ENCODE data around the gene RAB18.
"Not testable (repeated sequence)": the region's sequence is repeated elsewhere in the genome, so short reads cannot be mapped to it uniquely, and the experiment has no call there.

RAB18 gene

GRCh38 chr10:27550823-27551222, 46.7 kb downstream of the RAB18 start:
- Histone ChIP-seq H3K27me3 (ENCODE audit: insufficient read depth, insufficient read length) (no peaks in the 10 kb centered on the region), H3K4me1 (ENCODE audit: insufficient read depth, insufficient read length) (no peaks in the 10 kb centered on the region), H3K9me3 (ENCODE audit: insufficient read depth, low read length) (no peaks in the 10 kb centered on the region), H3K36me3 (ENCODE audit: insufficient read depth, insufficient read length, low read length) (no peaks in the 10 kb centered on the region), H3K4me3 (ENCODE audit: insufficient read length, low read depth) (no peak overlapping the region), H3K9ac (ENCODE audit: insufficient read length, low read depth) (no peak overlapping the region)
- TF ChIP-seq YY1 (IDR thresholded peaks at IDR 0.05; ENCODE audit: insufficient read depth, insufficient read length) (no peak), ZNF274 (IDR thresholded peaks at IDR 0.05; ENCODE audit: low read depth, low read length) (no peak), SUZ12 (IDR thresholded peaks at IDR 0.05; ENCODE audit: extremely low read depth, insufficient read depth, insufficient read length) (no peak)
- DNase-seq (ENCODE audit: low read depth, low spot score) = no peak

DNA sequence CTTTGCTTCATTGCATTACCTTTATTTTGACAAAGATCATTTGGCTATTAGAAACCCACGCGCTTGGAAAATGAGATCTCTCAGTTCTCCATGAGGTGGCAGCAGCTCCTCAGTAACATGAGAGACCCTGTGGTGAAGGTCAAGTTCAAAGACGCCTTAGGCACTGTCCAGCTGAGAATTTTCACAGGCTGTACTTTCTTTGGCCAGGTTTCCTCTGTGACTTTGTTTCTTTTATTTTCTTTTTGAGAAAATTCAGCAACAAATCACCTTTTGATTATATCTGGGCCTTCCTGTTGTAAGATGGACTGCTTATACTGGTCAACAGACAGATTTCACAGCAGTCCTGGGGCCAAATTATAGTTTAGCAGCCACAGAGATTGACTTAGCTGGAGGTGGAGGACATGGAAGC, 54.5 kb downstream of the RAB18 start:
- Histone ChIP-seq H3K9me3 (ENCODE audit: insufficient read depth, low read length) (peaks cover 10% of the 10 kb centered on the region), H3K27me3 (ENCODE audit: insufficient read depth, insufficient read length) (no peaks in the 10 kb centered on the region), H3K9ac (ENCODE audit: insufficient read length, low read depth) (no peak overlapping the region), H3K4me3 (ENCODE audit: insufficient read length, low read depth) (no peak overlapping the region), H3K4me1 (ENCODE audit: insufficient read depth, insufficient read length) (no peaks in the 10 kb centered on the region), H3K36me3 (ENCODE audit: insufficient read depth, insufficient read length, low read length) (no peaks in the 10 kb centered on the region)
- no peak for TF ChIP-seq YY1 (IDR thresholded peaks at IDR 0.05; ENCODE audit: insufficient read depth, insufficient read length)
- no peak for TF ChIP-seq ZNF274 (IDR thresholded peaks at IDR 0.05; ENCODE audit: low read depth, low read length)
- TF ChIP-seq SUZ12 (IDR thresholded peaks at IDR 0.05; ENCODE audit: extremely low read depth, insufficient read depth, insufficient read length) = no peak
- DNase-seq (ENCODE audit: low read depth, low spot score) = peak; percentile 58

DNA sequence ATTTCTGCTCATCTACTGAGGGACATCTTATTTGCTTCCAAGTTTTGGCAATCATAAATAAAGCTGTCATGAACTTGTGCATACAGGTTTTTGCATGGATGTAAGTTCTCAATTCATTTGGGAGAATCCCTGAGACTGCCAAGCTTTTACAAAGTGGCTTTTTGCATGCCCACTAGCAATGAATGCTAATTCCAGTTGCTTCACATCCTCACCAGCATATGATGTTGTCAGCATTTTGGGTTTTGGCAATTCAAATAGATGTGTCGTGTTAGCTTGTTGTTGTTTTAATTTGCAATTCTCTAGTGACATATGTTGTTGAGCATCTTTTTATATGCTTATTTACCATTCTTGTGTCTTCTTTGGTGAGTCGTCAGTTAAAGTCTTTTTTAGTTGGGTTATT, 57.2 kb downstream of the RAB18 start:
- TF ChIP-seq YY1 (IDR thresholded peaks at IDR 0.05; ENCODE audit: insufficient read depth, insufficient read length) = no peak
- TF ChIP-seq SUZ12 (IDR thresholded peaks at IDR 0.05; ENCODE audit: extremely low read depth, insufficient read depth, insufficient read length) = no peak
- no peak for TF ChIP-seq ZNF274 (IDR thresholded peaks at IDR 0.05; ENCODE audit: low read depth, low read length)
- no peak overlapping the region for H3K9ac ChIP-seq (ENCODE audit: insufficient read length, low read depth)
- H3K36me3 ChIP-seq (ENCODE audit: insufficient read depth, insufficient read length, low read length) = no peaks in the 10 kb centered on the region
- no peaks in the 10 kb centered on the region for H3K27me3 ChIP-seq (ENCODE audit: insufficient read depth, insufficient read length)
- DNase-seq (ENCODE audit: low read depth, low spot score) = no peak
- H3K4me1 ChIP-seq (ENCODE audit: insufficient read depth, insufficient read length) = no peaks in the 10 kb centered on the region
- H3K9me3 ChIP-seq (ENCODE audit: insufficient read depth, low read length) = peaks cover 10% of the 10 kb centered on the region
- H3K4me3 ChIP-seq (ENCODE audit: insufficient read length, low read depth) = no peak overlapping the region

- H3K9ac ChIP-seq (ENCODE audit: insufficient read length, low read depth) = no peak overlapping the region
- peaks cover 13% of the 10 kb centered on the region for H3K9me3 ChIP-seq (ENCODE audit: insufficient read depth, low read length)
- TF ChIP-seq SUZ12 (IDR thresholded peaks at IDR 0.05; ENCODE audit: extremely low read depth, insufficient read depth, insufficient read length) = no peak
- no peak for TF ChIP-seq ZNF274 (IDR thresholded peaks at IDR 0.05; ENCODE audit: low read depth, low read length)
- no peak for TF ChIP-seq YY1 (IDR thresholded peaks at IDR 0.05; ENCODE audit: insufficient read depth, insufficient read length)
- H3K27me3 ChIP-seq (ENCODE audit: insufficient read depth, insufficient read length) = no peaks in the 10 kb centered on the region
- H3K36me3 ChIP-seq (ENCODE audit: insufficient read depth, insufficient read length, low read length) = no peaks in the 10 kb centered on the region
- no peaks in the 10 kb centered on the region for H3K4me1 ChIP-seq (ENCODE audit: insufficient read depth, insufficient read length)
- DNase-seq (ENCODE audit: low read depth, low spot score) = no peak
- no peak overlapping the region for H3K4me3 ChIP-seq (ENCODE audit: insufficient read length, low read depth)
These were observed 60.3 kb downstream of the RAB18 start for GRCh38 chr10:27564398-27564797.

GRCh38 chr10:27564880-27565279, 60.8 kb downstream of the RAB18 start:
- Histone ChIP-seq H3K4me3 (ENCODE audit: insufficient read length, low read depth) (no peak overlapping the region), H3K27me3 (ENCODE audit: insufficient read depth, insufficient read length) (no peaks in the 10 kb centered on the region), H3K9ac (ENCODE audit: insufficient read length, low read depth) (no peak overlapping the region), H3K4me1 (ENCODE audit: insufficient read depth, insufficient read length) (no peaks in the 10 kb centered on the region), H3K9me3 (ENCODE audit: insufficient read depth, low read length) (peaks cover 15% of the 10 kb centered on the region), H3K36me3 (ENCODE audit: insufficient read depth, insufficient read length, low read length) (no peaks in the 10 kb centered on the region)
- TF ChIP-seq ZNF274 (IDR thresholded peaks at IDR 0.05; ENCODE audit: low read depth, low read length) (no peak), SUZ12 (IDR thresholded peaks at IDR 0.05; ENCODE audit: extremely low read depth, insufficient read depth, insufficient read length) (no peak), YY1 (IDR thresholded peaks at IDR 0.05; ENCODE audit: insufficient read depth, insufficient read length) (no peak)
- no peak for DNase-seq (ENCODE audit: low read depth, low spot score)

GRCh38 chr10:27568196-27569175, 64.4 kb downstream of the RAB18 start:
- Histone ChIP-seq H3K9me3 (ENCODE audit: insufficient read depth, low read length) (peaks cover 5% of the 10 kb centered on the region; the same call in 1 of the 2 replicates), H3K27me3 (ENCODE audit: insufficient read depth, insufficient read length) (no peaks in the 10 kb centered on the region)
- no peak for DNase-seq (ENCODE audit: low read depth, low spot score)

GRCh38 chr10:27569946-27570345, 65.8 kb downstream of the RAB18 start:
- no peak for TF ChIP-seq YY1 (IDR thresholded peaks at IDR 0.05; ENCODE audit: insufficient read depth, insufficient read length)
- TF ChIP-seq ZNF274 (IDR thresholded peaks at IDR 0.05; ENCODE audit: low read depth, low read length) = no peak
- no peak for TF ChIP-seq SUZ12 (IDR thresholded peaks at IDR 0.05; ENCODE audit: extremely low read depth, insufficient read depth, insufficient read length)

More at GRCh38 chr10:27568196-27569175, 64.4 kb downstream of the RAB18 start:
- Histone ChIP-seq H3K4me3 (ENCODE audit: insufficient read length, low read depth) (no peak overlapping the region), H3K9ac (ENCODE audit: insufficient read length, low read depth) (no peak overlapping the region), H3K4me1 (ENCODE audit: insufficient read depth, insufficient read length) (no peaks in the 10 kb centered on the region), H3K36me3 (ENCODE audit: insufficient read depth, insufficient read length, low read length) (no peaks in the 10 kb centered on the region)
- TF ChIP-seq ZNF274 (IDR thresholded peaks at IDR 0.05; ENCODE audit: low read depth, low read length) (no peak), YY1 (IDR thresholded peaks at IDR 0.05; ENCODE audit: insufficient read depth, insufficient read length) (no peak), SUZ12 (IDR thresholded peaks at IDR 0.05; ENCODE audit: extremely low read depth, insufficient read depth, insufficient read length) (no peak)

DNA sequence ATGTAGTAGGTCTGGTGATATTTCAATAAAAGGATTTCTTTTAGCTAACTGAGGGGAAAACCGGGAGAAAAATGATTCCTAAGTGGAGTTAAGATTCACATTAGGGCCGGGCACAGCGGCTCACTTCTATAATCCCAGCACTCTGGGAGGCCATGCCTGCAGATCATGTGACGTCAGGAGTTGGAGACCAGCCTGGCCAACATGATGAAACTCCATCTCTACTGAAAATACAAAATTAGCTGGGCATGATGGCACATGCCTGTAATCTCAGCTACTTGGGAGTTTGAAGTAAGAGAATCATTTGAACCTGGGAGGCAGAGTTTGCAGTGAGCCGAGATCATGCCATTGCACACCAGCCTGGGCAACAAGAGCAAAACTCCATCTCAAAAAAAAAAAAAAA, 72.9 kb downstream of the RAB18 start:
- H3K9ac ChIP-seq (ENCODE audit: insufficient read length, low read depth); H3K36me3 ChIP-seq (ENCODE audit: insufficient read depth, insufficient read length, low read length); H3K27me3 ChIP-seq (ENCODE audit: insufficient read depth, insufficient read length); H3K4me3 ChIP-seq (ENCODE audit: insufficient read length, low read depth); H3K9me3 ChIP-seq (ENCODE audit: insufficient read depth, low read length); DNase-seq (ENCODE audit: low read depth, low spot score); H3K4me1 ChIP-seq (ENCODE audit: insufficient read depth, insufficient read length): not testable (repeated sequence)

More at GRCh38 chr10:27569946-27570345, 65.8 kb downstream of the RAB18 start:
- DNase-seq (ENCODE audit: low read depth, low spot score) = no peak
- H3K4me1 ChIP-seq (ENCODE audit: insufficient read depth, insufficient read length) = no peaks in the 10 kb centered on the region
- H3K36me3 ChIP-seq (ENCODE audit: insufficient read depth, insufficient read length, low read length) = no peaks in the 10 kb centered on the region
- peaks cover 5% of the 10 kb centered on the region; the same call in 1 of the 2 replicates for H3K9me3 ChIP-seq (ENCODE audit: insufficient read depth, low read length)
- no peak overlapping the region for H3K9ac ChIP-seq (ENCODE audit: insufficient read length, low read depth)
- H3K4me3 ChIP-seq (ENCODE audit: insufficient read length, low read depth) = no peak overlapping the region
- H3K27me3 ChIP-seq (ENCODE audit: insufficient read depth, insufficient read length) = no peaks in the 10 kb centered on the region

Measured in NT2/D1 (cell line).